Measurements from ENCODE around the gene GCSH. TPM values are rescaled to one million over a fixed set of nuclear protein-coding genes. Genes with fewer than 3 reads are reported as not detected.

The GCSH gene
- total RNA-seq, 1 donor from 2014 or later: 16.3 TPM

DNA sequence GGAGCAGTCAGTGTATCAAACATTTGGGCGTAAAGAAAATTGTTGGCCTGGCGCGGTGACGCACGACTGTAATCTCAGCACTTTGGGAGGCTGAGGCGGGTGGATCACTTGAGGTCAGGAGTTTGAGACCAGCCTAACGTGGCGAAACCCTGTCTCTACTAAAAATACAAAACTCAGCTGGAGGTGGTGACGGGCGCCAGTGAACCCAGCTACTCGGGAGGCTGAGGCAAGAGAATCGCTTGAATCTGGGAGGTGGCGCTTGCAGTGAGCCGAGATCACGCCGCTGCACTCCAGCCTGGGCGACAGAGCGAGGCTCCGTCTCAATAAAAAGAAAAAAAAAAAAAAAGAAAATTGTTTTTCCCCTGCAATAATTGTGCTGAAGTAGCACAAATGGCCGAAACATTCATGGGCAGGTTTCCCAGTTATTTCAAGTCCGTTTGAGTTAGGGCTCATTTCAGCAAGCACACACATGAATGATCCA, 1.4 kb downstream of the GCSH start:
- H3K9me3 Mint-ChIP-seq (ENCODE audit: low read depth): no peaks in the 10 kb centered on the region
- TF ChIP-seq, protein P1, sequence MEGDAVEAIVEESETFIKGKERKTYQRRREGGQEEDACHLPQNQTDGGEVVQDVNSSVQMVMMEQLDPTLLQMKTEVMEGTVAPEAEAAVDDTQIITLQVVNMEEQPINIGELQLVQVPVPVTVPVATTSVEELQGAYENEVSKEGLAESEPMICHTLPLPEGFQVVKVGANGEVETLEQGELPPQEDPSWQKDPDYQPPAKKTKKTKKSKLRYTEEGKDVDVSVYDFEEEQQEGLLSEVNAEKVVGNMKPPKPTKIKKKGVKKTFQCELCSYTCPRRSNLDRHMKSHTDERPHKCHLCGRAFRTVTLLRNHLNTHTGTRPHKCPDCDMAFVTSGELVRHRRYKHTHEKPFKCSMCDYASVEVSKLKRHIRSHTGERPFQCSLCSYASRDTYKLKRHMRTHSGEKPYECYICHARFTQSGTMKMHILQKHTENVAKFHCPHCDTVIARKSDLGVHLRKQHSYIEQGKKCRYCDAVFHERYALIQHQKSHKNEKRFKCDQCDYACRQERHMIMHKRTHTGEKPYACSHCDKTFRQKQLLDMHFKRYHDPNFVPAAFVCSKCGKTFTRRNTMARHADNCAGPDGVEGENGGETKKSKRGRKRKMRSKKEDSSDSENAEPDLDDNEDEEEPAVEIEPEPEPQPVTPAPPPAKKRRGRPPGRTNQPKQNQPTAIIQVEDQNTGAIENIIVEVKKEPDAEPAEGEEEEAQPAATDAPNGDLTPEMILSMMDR (IDR thresholded peaks at IDR 0.05): no peak
- no peaks in the 10 kb centered on the region for H3K27me3 Mint-ChIP-seq (ENCODE audit: low read depth)
- H3K36me3 Mint-ChIP-seq (ENCODE audit: low read depth): peaks cover under 1% of the 10 kb centered on the region
- DNase-seq (ENCODE audit: low spot score): no peak
- H3K4me3 Mint-ChIP-seq (ENCODE audit: unreplicated experiment): peak overlapping the region; percentile 77
- H3K27ac Mint-ChIP-seq (ENCODE audit: unreplicated experiment): no peak overlapping the region
- H3K4me1 Mint-ChIP-seq (ENCODE audit: low read depth): peaks cover 15% of the 10 kb centered on the region

DNA sequence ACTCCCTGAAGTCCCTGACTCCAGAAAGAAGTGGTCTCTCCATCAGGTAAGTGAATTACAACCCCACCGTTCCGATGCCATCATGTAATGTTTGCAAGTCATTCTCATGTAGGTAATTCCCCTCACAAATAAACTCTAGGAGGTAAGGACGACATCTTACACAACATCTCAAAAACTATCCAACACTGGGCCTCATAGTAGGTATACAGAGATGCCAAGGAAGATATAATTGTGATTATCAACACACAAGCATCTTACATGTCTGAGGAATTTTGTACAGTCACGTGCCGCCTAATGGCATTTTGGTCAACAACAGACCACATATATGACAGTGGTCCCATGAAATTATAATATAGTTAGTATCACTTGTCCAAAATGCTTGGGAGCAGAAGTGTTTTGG, 7.4 kb downstream of the GCSH start:
- H3K27ac Mint-ChIP-seq (ENCODE audit: unreplicated experiment): no peak overlapping the region
- H3K9me3 Mint-ChIP-seq (ENCODE audit: low read depth): no peaks in the 10 kb centered on the region
- DNase-seq (ENCODE audit: low spot score): no peak
- H3K27me3 Mint-ChIP-seq (ENCODE audit: low read depth): no peaks in the 10 kb centered on the region
- H3K4me1 Mint-ChIP-seq (ENCODE audit: low read depth): no peaks in the 10 kb centered on the region
- no peak overlapping the region for H3K4me3 Mint-ChIP-seq (ENCODE audit: unreplicated experiment)
- TF ChIP-seq, protein P1 (IDR thresholded peaks at IDR 0.05): no peak
- H3K36me3 Mint-ChIP-seq (ENCODE audit: low read depth): peaks cover 4% of the 10 kb centered on the region

DNA sequence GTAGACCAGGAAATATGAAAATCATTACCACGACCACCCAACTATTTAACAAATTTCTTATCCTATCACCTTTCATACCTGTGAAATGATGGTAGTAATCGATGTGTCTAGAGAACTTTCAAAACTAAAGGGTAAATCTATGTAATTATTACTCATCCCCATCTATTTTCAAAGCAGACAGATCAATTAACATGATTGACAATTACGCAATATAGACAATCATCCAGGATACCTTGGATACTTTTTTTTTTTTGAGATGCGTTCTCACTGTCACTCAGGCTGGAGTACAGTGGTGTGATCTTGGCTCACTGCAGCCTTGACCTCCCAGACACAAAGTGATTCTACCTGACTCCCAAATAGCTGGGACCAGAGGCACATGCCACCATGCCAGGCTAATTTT, 15.2 kb downstream of the GCSH start:
- Mint-ChIP-seq H3K4me1 (ENCODE audit: low read depth) (peaks cover 5% of the 10 kb centered on the region), H3K4me3 (ENCODE audit: unreplicated experiment) (no peak overlapping the region), H3K36me3 (ENCODE audit: low read depth) (no peaks in the 10 kb centered on the region), H3K27ac (ENCODE audit: unreplicated experiment) (no peak overlapping the region), H3K27me3 (ENCODE audit: low read depth) (no peaks in the 10 kb centered on the region), H3K9me3 (ENCODE audit: low read depth) (no peaks in the 10 kb centered on the region)
- no peak for DNase-seq (ENCODE audit: low spot score)
- TF ChIP-seq, protein P1 (IDR thresholded peaks at IDR 0.05): no peak

DNA sequence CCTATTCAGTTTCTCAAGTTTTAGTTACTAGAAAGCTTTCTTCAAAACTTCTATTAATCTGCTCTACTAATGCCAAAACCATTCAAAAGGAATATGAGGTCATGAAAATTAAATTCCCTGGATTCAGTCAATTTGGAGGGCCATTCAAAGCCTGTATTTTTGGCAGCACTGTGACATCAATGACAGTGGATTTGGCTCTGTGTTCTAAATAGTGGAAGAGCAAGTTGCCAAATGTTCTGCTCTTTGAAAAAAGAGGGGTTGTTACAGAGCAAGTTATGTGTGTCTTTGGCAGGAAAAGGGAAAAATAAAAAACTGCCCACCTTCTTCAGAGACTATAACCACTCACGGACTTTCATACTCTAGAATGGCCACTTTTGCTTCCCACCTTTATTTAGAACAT, 16.0 kb downstream of the GCSH start:
- no peaks in the 10 kb centered on the region for H3K27me3 Mint-ChIP-seq (ENCODE audit: low read depth)
- peaks cover 5% of the 10 kb centered on the region for H3K4me1 Mint-ChIP-seq (ENCODE audit: low read depth)

DNA sequence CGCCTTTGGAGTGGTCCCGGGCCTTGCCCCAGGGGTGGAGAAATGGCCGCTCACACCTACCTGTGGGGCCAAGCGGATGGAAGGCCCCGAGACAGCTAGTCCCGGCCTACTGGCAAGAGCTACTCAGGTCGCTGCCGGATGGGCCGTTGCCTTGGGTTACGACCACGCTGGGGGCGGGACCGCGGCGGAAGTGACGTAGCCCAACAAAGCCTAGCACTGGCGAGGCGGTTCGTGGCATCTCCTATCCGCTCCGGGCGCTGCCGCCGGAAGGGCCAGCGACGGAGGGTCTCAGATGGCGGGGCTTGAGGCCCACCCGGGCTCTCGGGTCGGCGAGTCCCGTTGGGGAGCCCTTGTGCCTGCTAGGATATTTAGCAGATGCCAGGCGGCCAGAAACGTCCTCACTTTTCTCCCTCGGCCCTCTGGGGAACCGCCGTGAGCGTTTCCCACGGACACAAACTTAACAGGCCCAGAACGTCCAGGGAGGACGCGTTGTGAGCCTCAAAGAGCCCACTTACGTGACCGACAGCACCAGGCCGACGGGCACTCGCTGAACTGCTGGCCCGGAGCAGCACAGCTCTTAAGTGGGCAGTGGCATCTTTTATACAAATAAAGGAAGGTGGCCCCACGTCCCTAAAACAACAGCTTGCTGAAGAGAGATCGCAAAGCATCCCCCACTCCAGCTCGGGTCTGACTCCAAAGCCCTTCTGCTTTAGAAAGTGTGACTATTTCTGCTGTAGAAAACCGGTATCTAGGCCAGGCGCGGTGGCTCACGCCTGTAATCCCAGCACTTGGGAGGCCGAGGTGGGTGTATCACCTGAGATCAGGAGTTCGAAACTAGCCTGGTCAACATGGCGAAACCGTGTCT, 18.9 kb downstream of the GCSH start, which contains the start of gene C16orf46:
TSS of gene C16orf46 (minus strand) at position 163 of the 865 bp plus-strand sequence. CDS start 13,283 bp downstream, outside the sequence.
- Mint-ChIP-seq H3K4me3 (ENCODE audit: unreplicated experiment) (peak within 1 kb of the TSS; percentile 36), H3K36me3 (ENCODE audit: low read depth) (no peaks in the 10 kb centered on the region), H3K4me1 (ENCODE audit: low read depth) (peaks cover 5% of the 10 kb centered on the region), H3K27ac (ENCODE audit: unreplicated experiment) (no peak within 1 kb of the TSS), H3K9me3 (ENCODE audit: low read depth) (no peaks in the 10 kb centered on the region), H3K27me3 (ENCODE audit: low read depth) (no peaks in the 10 kb centered on the region)
- peak; percentile 100 for DNase-seq (ENCODE audit: low spot score)
- TF ChIP-seq, protein P1 (IDR thresholded peaks at IDR 0.05): peak; percentile 24

More for the DNA sequence above, 16.0 kb downstream of the GCSH start:
- Mint-ChIP-seq H3K36me3 (ENCODE audit: low read depth) (no peaks in the 10 kb centered on the region), H3K4me3 (ENCODE audit: unreplicated experiment) (no peak overlapping the region), H3K9me3 (ENCODE audit: low read depth) (no peaks in the 10 kb centered on the region), H3K27ac (ENCODE audit: unreplicated experiment) (no peak overlapping the region)
- DNase-seq (ENCODE audit: low spot score): no peak
- TF ChIP-seq, protein P1 (IDR thresholded peaks at IDR 0.05): no peak

Data from chondrocyte (in vitro differentiated cells).